DOHH2 (cell line): ENCODE data around the gene TCF15.

ENCODE experiments used
- H3F3A ChIP-seq: fragments of 200-600 bp; sonication (generic), shearing (Covaris generic); 2 replicates; pipeline ENCODE4 v1.6.0; 2016; ENCODE audit warnings: antibody characterized with exemption, mild to moderate bottlenecking; ENCODE audit not compliant: control insufficient read depth, insufficient read depth
- H3K27ac ChIP-seq: fragments of 200-600 bp; sonication (generic); 2 replicates; pipeline ENCODE4 v1.5.1; 2014; ENCODE audit warnings: low read depth, mild to moderate bottlenecking, low read length, moderate library complexity
- H3K27me3 ChIP-seq: fragments of 200-600 bp; sonication (generic); 2 replicates; pipeline ENCODE4 v1.6.1; 2014; ENCODE audit warnings: mild to moderate bottlenecking, low read length, mixed read lengths; ENCODE audit not compliant: control insufficient read depth
- H3K36me3 ChIP-seq: fragments of 200-600 bp; sonication (generic); 2 replicates; pipeline ENCODE4 v1.6.1; 2014; ENCODE audit warnings: mild to moderate bottlenecking, low read length, moderate library complexity, mixed read lengths; ENCODE audit not compliant: control insufficient read depth
- H3K4me1 ChIP-seq: fragments of 200-600 bp; sonication (generic); 2 replicates; pipeline ENCODE4 v1.6.1; 2014; ENCODE audit warnings: mild to moderate bottlenecking, low read length, mixed read lengths; ENCODE audit not compliant: control insufficient read depth
- H3K4me2 ChIP-seq: fragments of 200-600 bp; sonication (generic); 2 replicates; pipeline ENCODE4 v1.6.0; 2014; ENCODE audit warnings: mild to moderate bottlenecking, low read length, moderate library complexity
- H3K4me3 ChIP-seq: fragments of 200-600 bp; sonication (generic); 2 replicates; pipeline ENCODE4 v1.5.1; 2014; ENCODE audit warnings: mild to moderate bottlenecking, low read length, mixed read lengths
- H3K79me2 ChIP-seq: fragments of 200-600 bp; sonication (generic); 2 replicates; pipeline ENCODE4 v1.6.1; 2014; ENCODE audit warnings: mild to moderate bottlenecking, low read length, mixed read lengths; ENCODE audit not compliant: control insufficient read depth
- H3K9me2 ChIP-seq: fragments of 200-600 bp; sonication (generic); replicated peaks from 2 replicates; pipeline ENCODE4 v1.6.1; 2014; ENCODE audit warnings: mild to moderate bottlenecking, low read length, mixed read lengths; ENCODE audit not compliant: control insufficient read depth
- H3K9me3 ChIP-seq: fragments of 200-600 bp; sonication (generic); 2 replicates; pipeline ENCODE4 v1.6.1; 2014; ENCODE audit warnings: antibody characterized with exemption, low read length, mixed read lengths; ENCODE audit not compliant: control insufficient read depth, insufficient read depth
- H4K20me1 ChIP-seq: fragments of 200-600 bp; sonication (generic); 2 replicates; pipeline ENCODE4 v1.6.0; 2014; ENCODE audit warnings: low read depth, mild to moderate bottlenecking, antibody characterized with exemption, low read length, moderate library complexity; ENCODE audit not compliant: control insufficient read depth, insufficient read depth
- EZH2phosphoT487 ChIP-seq: fragments of 200-600 bp; sonication (generic); IDR thresholded peaks from 2 replicates; pipeline ENCODE4 v1.6.1; 2017; ENCODE audit warnings: borderline replicate concordance, mild to moderate bottlenecking, antibody characterized with exemption, low read length, moderate library complexity, mixed read lengths
- TF ChIP-seq, protein P1 (sequence below): fragments of 200-600 bp; sonication (generic); IDR thresholded peaks from one replicate; pipeline ENCODE4 v1.5.1; 2014; ENCODE audit warnings: antibody characterized with exemption, mild to moderate bottlenecking, low read depth, low read length; ENCODE audit not compliant: poor library complexity, severe bottlenecking

Gene TCF15

DNA sequence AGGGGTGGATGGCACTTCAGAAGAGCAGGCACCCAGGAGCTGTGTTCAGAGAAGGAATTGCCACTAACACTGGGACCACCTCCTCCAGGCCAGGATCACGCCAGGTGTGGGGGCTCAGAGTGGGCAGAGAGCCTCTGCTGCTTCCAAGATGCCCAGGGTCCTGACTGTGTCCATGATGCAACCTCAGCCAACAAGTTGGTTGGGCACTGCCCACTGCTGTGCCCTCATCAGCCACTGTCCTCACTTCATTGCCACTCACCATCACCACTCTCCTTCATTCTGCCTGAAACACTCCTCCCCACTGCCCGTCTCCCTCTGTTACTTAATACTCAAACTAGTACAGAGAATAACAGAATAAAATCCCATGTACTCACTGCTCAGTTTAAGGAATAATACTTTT is 16.5 kb upstream of the TCF15 start:
- Histone ChIP-seq H4K20me1 (no peaks in the 10 kb centered on the region), H3F3A (no peaks in the 10 kb centered on the region), H3K9me3 (no peaks in the 10 kb centered on the region), H3K36me3 (no peaks in the 10 kb centered on the region), H3K4me2 (no peak overlapping the region), H3K9me2 (no peaks in the 10 kb centered on the region), H3K4me3 (no peak overlapping the region), H3K79me2 (no peaks in the 10 kb centered on the region), H3K27me3 (peaks cover 3% of the 10 kb centered on the region; the same call in 1 of the 2 replicates), H3K27ac (no peak overlapping the region), H3K4me1 (no peaks in the 10 kb centered on the region)
- TF ChIP-seq EZH2phosphoT487, result no peak
- TF ChIP-seq, protein P1, sequence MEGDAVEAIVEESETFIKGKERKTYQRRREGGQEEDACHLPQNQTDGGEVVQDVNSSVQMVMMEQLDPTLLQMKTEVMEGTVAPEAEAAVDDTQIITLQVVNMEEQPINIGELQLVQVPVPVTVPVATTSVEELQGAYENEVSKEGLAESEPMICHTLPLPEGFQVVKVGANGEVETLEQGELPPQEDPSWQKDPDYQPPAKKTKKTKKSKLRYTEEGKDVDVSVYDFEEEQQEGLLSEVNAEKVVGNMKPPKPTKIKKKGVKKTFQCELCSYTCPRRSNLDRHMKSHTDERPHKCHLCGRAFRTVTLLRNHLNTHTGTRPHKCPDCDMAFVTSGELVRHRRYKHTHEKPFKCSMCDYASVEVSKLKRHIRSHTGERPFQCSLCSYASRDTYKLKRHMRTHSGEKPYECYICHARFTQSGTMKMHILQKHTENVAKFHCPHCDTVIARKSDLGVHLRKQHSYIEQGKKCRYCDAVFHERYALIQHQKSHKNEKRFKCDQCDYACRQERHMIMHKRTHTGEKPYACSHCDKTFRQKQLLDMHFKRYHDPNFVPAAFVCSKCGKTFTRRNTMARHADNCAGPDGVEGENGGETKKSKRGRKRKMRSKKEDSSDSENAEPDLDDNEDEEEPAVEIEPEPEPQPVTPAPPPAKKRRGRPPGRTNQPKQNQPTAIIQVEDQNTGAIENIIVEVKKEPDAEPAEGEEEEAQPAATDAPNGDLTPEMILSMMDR, result no peak

- no peak overlapping the region for H3K4me2 ChIP-seq
- TF ChIP-seq EZH2phosphoT487, result no peak
- TF ChIP-seq, protein P1, result no peak
These were observed 15.3 kb upstream of the TCF15 start for GRCh38 chr20:625360-625932.

DNA sequence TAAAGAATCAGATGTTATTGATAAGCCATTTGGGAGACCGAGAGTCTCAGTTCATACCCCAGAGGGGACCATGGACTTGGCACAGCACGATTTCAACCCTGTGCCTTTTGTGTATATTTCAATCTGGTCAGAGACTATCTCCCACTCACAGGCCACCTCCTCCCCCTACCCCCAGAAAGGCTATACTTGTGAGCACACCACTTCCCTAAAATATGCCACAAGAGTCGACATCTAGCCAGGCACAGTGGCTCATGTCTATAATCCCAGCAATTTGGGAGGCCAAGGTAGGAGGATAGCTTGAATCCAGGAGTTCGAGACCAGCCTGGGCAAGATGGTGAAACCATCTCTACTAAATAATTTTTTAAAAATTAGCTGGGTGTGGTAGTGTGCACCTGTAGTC is 13.6 kb upstream of the TCF15 start:
- H3K27me3 ChIP-seq, result peaks cover 18% of the 10 kb centered on the region
- no peaks in the 10 kb centered on the region for H4K20me1 ChIP-seq
- H3K79me2 ChIP-seq, result no peaks in the 10 kb centered on the region
- no peak overlapping the region for H3K4me2 ChIP-seq
- no peaks in the 10 kb centered on the region for H3K4me1 ChIP-seq
- no peaks in the 10 kb centered on the region for H3F3A ChIP-seq
- no peak overlapping the region for H3K4me3 ChIP-seq
- H3K9me2 ChIP-seq, result no peaks in the 10 kb centered on the region
- no peaks in the 10 kb centered on the region for H3K36me3 ChIP-seq
- no peak overlapping the region for H3K27ac ChIP-seq
- no peak for TF ChIP-seq EZH2phosphoT487
- TF ChIP-seq, protein P1, result no peak
- H3K9me3 ChIP-seq, result no peaks in the 10 kb centered on the region

More at GRCh38 chr20:625360-625932, 15.3 kb upstream of the TCF15 start:
- no peak overlapping the region for H3K27ac ChIP-seq
- H4K20me1 ChIP-seq, result no peaks in the 10 kb centered on the region
- H3K4me1 ChIP-seq, result no peaks in the 10 kb centered on the region
- H3K4me3 ChIP-seq, result no peak overlapping the region
- H3F3A ChIP-seq, result no peaks in the 10 kb centered on the region
- no peaks in the 10 kb centered on the region for H3K79me2 ChIP-seq
- no peaks in the 10 kb centered on the region for H3K9me2 ChIP-seq
- H3K27me3 ChIP-seq, result peaks cover 14% of the 10 kb centered on the region
- H3K36me3 ChIP-seq, result no peaks in the 10 kb centered on the region
- H3K9me3 ChIP-seq, result no peaks in the 10 kb centered on the region
